ENCODE data around the gene S100A13. TPM values are rescaled to one million over a fixed set of nuclear protein-coding genes. Genes with fewer than 3 reads are reported as not detected.

The S100A13 gene
- total and polyA plus RNA-seq, 10 of the 15 experiments (the other 5 are each of a cell fraction or from before 2014, with no cell fraction given), result 5.7 to 30.9 (median 9.1) TPM

GRCh38 chr1:153608089-153608682, 19.1 kb downstream of the S100A13 start (continued):
- TF ChIP-seq CREM (IDR thresholded peaks at IDR 0.05; ENCODE audit: low read depth), result no peak
- TF ChIP-seq NR2C2 (IDR thresholded peaks at IDR 0.05; ENCODE audit: borderline replicate concordance, control insufficient read depth, insufficient read length, low read depth), result no peak
- TF ChIP-seq PRDM15 (CRISPR knock-in tag; IDR thresholded peaks at IDR 0.05), result no peak
- no peak for TF ChIP-seq STAT3 (IDR thresholded peaks at IDR 0.05; ENCODE audit: low read depth, low read length)
- no peak for TF ChIP-seq MEF2B (IDR thresholded peaks at IDR 0.05; ENCODE audit: partially characterized antibody, poor library complexity, severe bottlenecking)

DNA sequence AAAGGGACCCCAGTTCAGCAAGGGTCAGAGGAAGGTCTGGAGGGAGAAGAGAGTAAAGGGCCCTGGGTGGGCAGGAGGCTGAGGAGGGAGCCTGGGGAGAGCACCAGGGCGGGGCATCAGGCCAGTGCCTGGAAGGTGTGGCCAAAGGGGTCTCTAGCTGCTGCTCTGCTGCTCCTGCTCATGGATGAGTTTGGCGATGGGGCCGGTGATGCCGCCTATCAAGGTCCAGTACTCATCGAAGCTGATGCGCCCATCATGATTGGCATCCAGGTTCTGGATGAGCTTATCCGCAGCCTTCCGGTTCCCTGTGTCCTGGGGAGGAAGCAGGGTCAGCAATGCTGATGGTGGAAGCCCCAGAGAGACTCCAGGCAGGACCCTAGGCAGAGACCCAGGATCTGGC, 19.9 kb downstream of the S100A13 start:
- in situ Hi-C loops (cut with MboI), result no loop called here
- SMC1A ChIA-PET (ENCODE audit: uncharacterized antibody, unreplicated experiment), result interaction anchor here (1.3 kb wide), 1 partner anchor 9 kb away, joined by 3 read pairs; the partner anchor contains the start of gene S100A14
- no peaks in the 10 kb centered on the region for H3K79me2 ChIP-seq (ENCODE audit: control insufficient read depth, insufficient read depth, low read length)
- TF ChIP-seq TARDBP (IDR thresholded peaks at IDR 0.05; ENCODE audit: borderline replicate concordance), result no peak
- no peak for TF ChIP-seq SP1 (IDR thresholded peaks at IDR 0.05; ENCODE audit: low read depth, low read length)
- TF ChIP-seq CBFB (IDR thresholded peaks at IDR 0.05; ENCODE audit: low read depth), result no peak
- TF ChIP-seq ZSCAN29 (IDR thresholded peaks at IDR 0.05), result no peak
- no peak for TF ChIP-seq MTA3 (IDR thresholded peaks at IDR 0.05; ENCODE audit: borderline replicate concordance, low read length)
- no peak for TF ChIP-seq HCFC1 (IDR thresholded peaks at IDR 0.05; ENCODE audit: low read length)
- TF ChIP-seq, protein P1, sequence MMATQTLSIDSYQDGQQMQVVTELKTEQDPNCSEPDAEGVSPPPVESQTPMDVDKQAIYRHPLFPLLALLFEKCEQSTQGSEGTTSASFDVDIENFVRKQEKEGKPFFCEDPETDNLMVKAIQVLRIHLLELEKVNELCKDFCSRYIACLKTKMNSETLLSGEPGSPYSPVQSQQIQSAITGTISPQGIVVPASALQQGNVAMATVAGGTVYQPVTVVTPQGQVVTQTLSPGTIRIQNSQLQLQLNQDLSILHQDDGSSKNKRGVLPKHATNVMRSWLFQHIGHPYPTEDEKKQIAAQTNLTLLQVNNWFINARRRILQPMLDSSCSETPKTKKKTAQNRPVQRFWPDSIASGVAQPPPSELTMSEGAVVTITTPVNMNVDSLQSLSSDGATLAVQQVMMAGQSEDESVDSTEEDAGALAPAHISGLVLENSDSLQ (IDR thresholded peaks at IDR 0.05), result no peak
- TF ChIP-seq ESRRA (IDR thresholded peaks at IDR 0.05; ENCODE audit: low read length), result no peak
- no peak for TF ChIP-seq CEBPB (IDR thresholded peaks at IDR 0.05; ENCODE audit: borderline replicate concordance in 1 of 2, low read depth in 2 of 2, low read length in 2 of 2)
- TF ChIP-seq NFYA (IDR thresholded peaks at IDR 0.05; ENCODE audit: borderline replicate concordance, low read depth, low read length), result no peak
- TF ChIP-seq POLR2AphosphoS2 (IDR thresholded peaks at IDR 0.05; ENCODE audit: low read depth, low read length), result no peak
- no peak for TF ChIP-seq EED (IDR thresholded peaks at IDR 0.05; ENCODE audit: low read depth)
- TF ChIP-seq NBN (IDR thresholded peaks at IDR 0.05), result no peak
- no peak for TF ChIP-seq RB1 (IDR thresholded peaks at IDR 0.05; ENCODE audit: borderline replicate concordance)
- TF ChIP-seq POLR2AphosphoS5 (IDR thresholded peaks at IDR 0.05; ENCODE audit: low read length), result no peak
- no peak for TF ChIP-seq BHLHE40 (IDR thresholded peaks at IDR 0.05; ENCODE audit: borderline replicate concordance in 1 of 2, low read depth in 2 of 2, low read length in 1 of 2)

More for the DNA sequence above, 19.9 kb downstream of the S100A13 start:
- WGBS (ENCODE audit: insufficient coverage, insufficient replicate concordance, low lambda C conversion rate, missing lambda C conversion rate), result 73% methylated on average over 8 of the region's 8 CpGs
- no peak for DNase-seq (ENCODE audit: low read depth, low spot score)
- Histone ChIP-seq H3K4me2 (ENCODE audit: control insufficient read depth, insufficient read depth) (no peak overlapping the region), H3K4me3 (no peak overlapping the region), H2AFZ (ENCODE audit: control insufficient read depth, low read depth, low read length) (no peak overlapping the region), H4K20me1 (ENCODE audit: control insufficient read depth, insufficient read depth) (no peaks in the 10 kb centered on the region), H3K4me1 (ENCODE audit: control insufficient read depth, insufficient read depth, low read length) (no peaks in the 10 kb centered on the region), H3K27me3 (replicated peaks in 1 of 2; ENCODE audit: control insufficient read depth in 2 of 2, insufficient read depth in 2 of 2, low read length in 1 of 2) (no peaks in the 10 kb centered on the region), H3K9ac (ENCODE audit: control insufficient read depth, insufficient read depth, low read length) (no peak overlapping the region), H3K27ac (ENCODE audit: control insufficient read depth, insufficient read depth) (no peak overlapping the region), H3K36me3 (ENCODE audit: control insufficient read depth in 2 of 2, insufficient read depth in 2 of 2, low read length in 1 of 2) (no peaks in the 10 kb centered on the region), H3K9me3 (replicated peaks; ENCODE audit: control insufficient read depth, insufficient read depth, low read length) (no peaks in the 10 kb centered on the region)
- RAD21 ChIA-PET (ENCODE audit: unreplicated experiment), result interaction anchor here (1.2 kb wide), 1 partner anchor 9 kb away, joined by 3 read pairs; no protein-coding TSS in a partner anchor
- intact Hi-C loops (cut with micrococcal nuclease; ENCODE audit: unreplicated experiment), result no loop called here
- POLR2A ChIA-PET, result interaction anchor here (1.2 kb wide), 1 partner anchor 8 kb away, joined by 4 read pairs; no protein-coding TSS in a partner anchor
- no TSS peak for BruUV-seq (replicated peaks)
- no peak for FAIRE-seq
- CTCF ChIA-PET, result interaction anchor here (2.1 kb wide), 1 partner anchor 39 kb away, joined by 7 read pairs; no protein-coding TSS in a partner anchor
- no peak for ATAC-seq
